Right ventricle myocardium inferior (tissue), 1 donor: Measurements from ENCODE around the gene CITED2. TPM values are rescaled to one million over a fixed set of nuclear protein-coding genes. Genes with fewer than 3 reads are reported as not detected.

Source experiments
- ATAC-seq: fragments of 200-7000 bp; cut with Tn5 transposase; one replicate; pipeline ENCODE4 v1.9.1; 2020; ENCODE audit warnings: mild to moderate bottlenecking, moderate library complexity
- DNase-seq: peaks from one replicate; pipeline ENCODE4 v3.0.0; 2021; ENCODE audit errors: missing footprints
- intact Hi-C: fragments of 100-400 bp; cut with DNase I; formaldehyde crosslinking; loops from one replicate; pipeline ENCODE4 v1.11.0; 2022
- total RNA-seq: library from RNA; stranded (reverse); fragmentation: NEBNext Ultra II Directional; extraction: Animal tissue kit (Norgen Biotek cat#: 25700); gene quantifications from one replicate; pipeline ENCODE4 v1.2.1, GENCODE V29; 2021
- donor health status: DM: no; HTN: yes; CAD: no; lungs with severe emphysema.

The CITED2 gene
- total RNA-seq, 1 donor from 2014 or later: 143 TPM

DNA sequence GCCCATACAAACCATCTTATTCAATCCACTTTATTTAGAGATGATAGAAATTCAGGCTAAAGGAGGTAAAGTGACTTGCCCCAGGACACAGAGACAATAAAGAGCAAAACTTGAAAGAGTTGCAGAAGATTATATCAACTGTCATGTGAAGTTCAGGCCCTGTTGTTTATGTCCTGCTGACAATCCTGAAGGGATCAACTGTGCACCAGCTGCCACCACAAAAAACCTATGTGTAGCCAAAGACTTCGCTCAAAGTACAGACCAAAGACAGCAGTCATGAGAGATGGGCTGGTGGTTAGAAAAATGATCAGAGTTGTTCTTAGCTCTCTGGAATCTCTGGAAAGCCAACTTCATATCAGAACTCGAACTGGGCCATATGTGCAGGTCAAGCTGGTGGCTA, 16.0 kb upstream of the CITED2 start:
- intact Hi-C loops: no loop called here
- DNase-seq: no peak
- ATAC-seq: no peak

- intact Hi-C loops: no loop called here
- no peak for DNase-seq
- no peak for ATAC-seq
These were observed 13.9 kb upstream of the CITED2 start for GRCh38 chr6:139388384-139388783.

GRCh38 chr6:139386404-139386803, 12.0 kb upstream of the CITED2 start:
- ATAC-seq (no peak), DNase-seq (no peak)
- intact Hi-C loops: no loop called here

DNA sequence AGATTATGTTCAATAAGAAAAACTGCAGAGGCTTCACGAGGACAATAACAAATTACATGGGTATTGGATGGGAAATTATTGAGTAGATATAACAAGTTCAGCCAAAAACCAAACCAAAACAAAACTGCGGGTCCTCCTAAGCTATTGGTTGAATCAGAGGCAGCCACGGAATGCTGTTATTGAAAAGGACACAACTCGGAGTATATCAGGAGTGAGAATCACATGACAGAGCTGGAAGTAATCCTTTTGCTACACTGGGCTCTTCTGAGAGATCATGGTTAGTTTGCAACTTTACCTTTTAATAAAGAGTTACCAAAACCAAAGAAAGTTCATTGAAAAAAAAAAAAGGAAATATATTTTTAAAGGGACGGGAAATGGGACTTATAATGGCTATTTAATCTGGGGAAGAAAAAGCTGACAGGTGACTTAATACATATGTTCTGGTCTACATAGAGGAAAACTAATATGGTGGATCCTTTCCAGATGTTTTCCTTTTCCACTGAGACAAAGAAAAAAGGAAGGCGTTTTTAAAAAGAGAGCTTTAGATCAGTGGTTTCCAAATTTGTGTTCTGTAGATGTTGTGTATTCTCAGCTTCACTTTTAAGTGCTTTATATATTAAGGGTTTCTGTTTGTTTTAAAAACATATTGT, 6.9 kb upstream of the CITED2 start:
- intact Hi-C loops: no loop called here
- no peak for DNase-seq
- no peak for ATAC-seq

DNA sequence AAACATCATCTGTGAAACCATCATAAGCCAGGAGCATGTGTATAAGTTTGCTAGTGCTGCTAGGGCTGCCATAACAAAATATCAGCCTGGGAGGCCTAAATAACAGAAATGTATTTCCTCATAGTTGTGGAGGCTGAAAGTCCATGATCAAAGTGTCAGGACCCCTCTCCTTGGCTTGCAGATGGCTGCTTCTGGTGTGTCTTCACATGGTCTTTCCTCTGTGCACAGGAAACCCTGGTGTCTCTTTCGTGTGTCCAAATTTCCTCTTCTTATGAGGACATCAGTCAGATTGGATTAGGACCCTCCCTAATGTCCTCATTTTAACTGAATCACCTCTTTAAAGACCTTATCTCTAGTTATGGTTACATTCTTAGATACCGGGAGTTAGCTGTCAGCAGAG, 6.2 kb upstream of the CITED2 start:
- DNase-seq: no peak
- intact Hi-C loops: no loop called here
- ATAC-seq: no peak

- intact Hi-C loops: no loop called here
- no peak for DNase-seq
- no peak for ATAC-seq
These were observed 5.7 kb upstream of the CITED2 start for GRCh38 chr6:139380168-139380567.

GRCh38 chr6:139378882-139379341, 4.5 kb upstream of the CITED2 start:
- intact Hi-C loops: loop anchor here (5.0 to 10.0 kb wide), 4 partner anchors 213 to 1786 kb away; no protein-coding TSS in a partner anchor
- no peak for ATAC-seq
- no peak for DNase-seq

DNA sequence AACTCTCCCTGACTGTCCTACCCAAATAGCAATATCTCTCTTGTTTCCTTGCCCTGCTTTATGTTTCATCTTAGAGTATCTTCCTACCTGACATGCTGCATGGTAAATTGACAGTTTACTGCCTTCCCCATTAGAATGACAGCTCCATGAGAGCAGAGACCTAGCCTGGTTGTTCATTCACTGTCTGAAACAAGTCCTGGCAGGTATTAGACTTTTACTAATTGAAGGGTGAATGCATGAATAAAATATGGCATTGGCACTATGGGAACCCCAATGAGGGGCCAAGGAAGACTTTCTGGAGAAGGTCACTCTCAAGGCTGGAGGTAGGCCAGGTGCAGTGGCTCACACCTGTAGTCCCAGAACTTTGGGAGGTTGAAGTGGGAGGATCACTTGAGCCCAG, 3.8 kb upstream of the CITED2 start:
- ATAC-seq (no peak), DNase-seq (no peak)
- intact Hi-C loops: loop anchor here (5.0 to 10.0 kb wide), 4 partner anchors 214 to 1787 kb away; no protein-coding TSS in a partner anchor

- intact Hi-C loops: loop anchor here (2.0 to 10.0 kb wide), 5 partner anchors 134 to 1788 kb away; no protein-coding TSS in a partner anchor
- ATAC-seq (no peak), DNase-seq (no peak)
These were observed 2.3 kb upstream of the CITED2 start for GRCh38 chr6:139376604-139377218.

- no peak for DNase-seq
- intact Hi-C loops: loop anchor here (2.0 to 10.0 kb wide), 5 partner anchors 135 to 1789 kb away; no protein-coding TSS in a partner anchor
- no peak for ATAC-seq
These were observed 1.5 kb upstream of the CITED2 start for GRCh38 chr6:139376017-139376330.

GRCh38 chr6:139375226-139376016, 973 bp upstream of the CITED2 start:
- DNase-seq (peak; percentile 95), ATAC-seq (peak; percentile 84)
- intact Hi-C loops: loop anchor here (2.0 to 10.0 kb wide), 8 partner anchors 135 to 1789 kb away; no protein-coding TSS in a partner anchor

DNA sequence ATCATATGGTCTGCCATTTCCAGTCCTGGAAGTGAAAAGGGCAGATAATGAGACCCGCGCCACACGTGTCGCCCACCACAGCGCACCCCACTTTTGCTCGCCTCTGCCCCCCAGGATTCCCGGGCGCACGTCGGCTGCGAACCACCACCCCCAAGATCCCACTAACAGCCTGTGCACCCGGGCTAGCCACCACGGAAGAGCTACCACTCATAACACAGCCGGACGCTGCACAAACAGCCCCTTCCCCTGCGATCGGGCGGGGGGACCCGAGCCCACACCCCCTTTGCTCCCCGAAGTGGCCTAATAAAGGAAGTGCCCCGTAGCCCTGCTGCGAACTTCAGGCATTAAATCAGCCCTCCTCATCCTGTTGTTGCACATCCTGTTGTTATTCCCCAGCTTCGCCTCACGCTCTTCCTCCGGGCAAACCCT, 506 bp downstream of the CITED2 start:
- no peak for DNase-seq
- peak; percentile 15 for ATAC-seq
- intact Hi-C loops: loop anchor here (2.0 to 10.0 kb wide), 10 partner anchors 82 to 1791 kb away; partner anchors contain the start of gene TXLNB

- DNase-seq (peak; percentile 88), ATAC-seq (peak; percentile 1)
- intact Hi-C loops: loop anchor here (5.0 to 10.0 kb wide), 7 partner anchors 81 to 1791 kb away; partner anchors contain the start of gene TXLNB
These were observed 1.1 kb downstream of the CITED2 start for GRCh38 chr6:139373154-139373927.

- no peak for DNase-seq
- intact Hi-C loops: loop anchor here (5.0 to 10.0 kb wide), 7 partner anchors 80 to 1792 kb away; partner anchors contain the start of gene TXLNB
- ATAC-seq: no peak
These were observed 1.9 kb downstream of the CITED2 start for GRCh38 chr6:139372326-139373153.

DNA sequence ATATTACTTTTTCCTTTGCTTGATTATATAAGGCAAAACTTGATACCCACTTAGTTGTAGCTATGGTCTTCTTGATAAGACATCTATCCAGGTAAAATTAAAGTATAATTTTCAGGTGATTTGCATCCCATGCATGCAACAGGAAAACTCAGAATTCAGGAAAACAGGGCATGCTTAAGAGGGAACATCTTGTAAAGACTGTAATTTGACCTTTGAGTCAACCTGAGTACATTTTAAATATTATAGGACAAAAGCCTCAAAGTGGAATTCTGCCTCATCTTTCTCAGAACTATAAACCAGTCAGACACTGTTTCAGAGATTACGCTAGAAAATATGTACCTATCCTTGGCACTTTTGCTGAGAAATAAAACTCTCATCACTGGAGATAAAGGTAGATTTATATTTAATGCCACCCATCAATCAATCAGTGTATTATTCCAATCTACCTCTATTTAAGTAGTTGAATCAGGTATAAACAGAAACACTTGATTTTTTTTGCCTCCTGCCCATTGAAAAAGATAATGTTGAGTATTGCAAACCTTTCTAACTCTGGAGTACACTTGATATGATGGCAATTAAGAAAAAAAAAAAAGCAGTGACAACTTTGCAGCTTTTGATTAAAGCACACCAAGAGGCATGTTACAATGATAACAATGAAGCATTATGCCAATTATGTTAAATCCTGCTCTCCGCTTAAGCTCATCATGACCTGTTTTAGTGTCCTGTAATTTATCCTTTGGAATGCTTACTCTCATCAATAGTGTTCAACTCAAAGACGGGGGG, 2.8 kb downstream of the CITED2 start:
- no peak for ATAC-seq
- DNase-seq: no peak
- intact Hi-C loops: loop anchor here (5.0 to 10.0 kb wide), 7 partner anchors 79 to 1793 kb away; partner anchors contain the start of gene TXLNB

GRCh38 chr6:139370999-139371345, 3.5 kb downstream of the CITED2 start:
- intact Hi-C loops: loop anchor here (5.0 to 10.0 kb wide), 7 partner anchors 79 to 1794 kb away; partner anchors contain the start of gene TXLNB
- ATAC-seq (no peak), DNase-seq (no peak)
